GM20000 (cell line): Measurements from ENCODE around the gene GPX6.

Source experiments
- DNase-seq: peaks from one replicate; pipeline ENCODE4 v3.0.0; 2012; ENCODE audit warnings: low spot score
- CTCF ChIP-seq: IDR thresholded peaks from 2 replicates; pipeline ENCODE4 v1.5.1; 2012; ENCODE audit warnings: mild to moderate bottlenecking, control low read depth; ENCODE audit errors: extremely low read depth, missing control alignments

Gene GPX6

DNA sequence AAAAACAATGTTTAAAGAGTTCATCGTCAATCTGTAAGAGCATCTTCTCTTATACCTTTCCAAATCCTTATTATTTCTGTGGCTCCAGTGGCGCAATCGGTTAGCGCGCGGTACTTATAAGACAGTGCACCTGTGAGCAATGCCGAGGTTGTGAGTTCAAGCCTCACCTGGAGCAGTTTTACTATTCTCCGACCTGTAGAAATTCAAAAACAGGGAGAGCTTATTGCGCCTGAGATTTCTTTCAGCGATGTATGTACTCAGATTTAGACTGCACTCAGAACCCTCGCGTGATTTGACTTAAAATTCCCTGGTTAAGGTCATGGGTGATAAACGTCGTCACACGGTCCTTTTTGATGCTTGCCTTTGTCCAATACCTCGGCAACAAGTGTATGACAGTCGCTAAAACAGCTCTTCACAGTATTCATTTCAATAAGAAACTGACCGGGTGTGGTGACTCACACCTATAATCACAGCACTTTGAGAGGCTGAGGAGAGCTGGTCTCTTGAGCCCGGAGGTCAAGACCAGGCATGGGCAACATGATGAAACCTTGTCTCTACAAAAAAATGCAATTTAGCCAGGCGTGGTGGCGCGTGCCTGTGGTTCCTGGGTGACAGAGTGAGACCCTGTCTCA lies 22.0 kb upstream of the GPX6 start:
- DNase-seq = no peak
- TF ChIP-seq CTCF = no peak

- no peak for DNase-seq
Observed at GRCh38 chr6:28537065-28537464, 21.5 kb upstream of the GPX6 start.

GRCh38 chr6:28534875-28535274 lies 19.3 kb upstream of the GPX6 start:
- no peak for DNase-seq
- no peak for TF ChIP-seq CTCF

More at GRCh38 chr6:28537065-28537464, 21.5 kb upstream of the GPX6 start:
- TF ChIP-seq CTCF = no peak

GRCh38 chr6:28534306-28534705 lies 18.7 kb upstream of the GPX6 start:
- no peak for TF ChIP-seq CTCF
- DNase-seq = no peak

- TF ChIP-seq CTCF = no peak
- DNase-seq = no peak
Observed at GRCh38 chr6:28531479-28532128, 16.0 kb upstream of the GPX6 start.

- no peak for TF ChIP-seq CTCF
Observed at GRCh38 chr6:28530777-28531176, 15.2 kb upstream of the GPX6 start.

DNA sequence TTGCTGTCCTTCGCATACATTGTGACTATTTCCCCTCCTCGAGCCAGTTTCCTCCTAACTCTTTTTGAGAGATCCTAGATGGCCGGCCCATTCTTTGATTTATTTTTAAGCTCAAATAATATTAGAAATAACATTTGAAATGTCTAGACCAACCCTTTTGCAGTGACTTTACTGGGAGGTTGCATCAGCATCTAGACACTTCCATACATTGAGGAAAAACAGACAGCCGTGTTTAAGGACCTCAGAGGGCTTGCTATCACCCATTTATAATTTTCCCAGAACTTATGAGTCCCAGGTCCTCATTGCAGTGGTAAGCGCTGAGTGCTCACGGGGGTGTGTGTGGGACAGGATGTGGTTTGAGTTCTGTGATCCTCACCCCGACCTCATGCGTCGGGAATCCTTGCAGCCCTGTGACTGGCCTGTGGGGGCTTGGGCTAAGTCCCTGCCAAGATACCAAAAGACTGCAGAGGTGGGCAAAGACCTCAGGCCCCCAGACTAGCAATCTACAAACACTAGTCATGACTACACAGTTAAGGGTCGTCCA lies 10.0 kb upstream of the GPX6 start, which contains the start of gene GPX5:
Gene GPX5, plus strand, starts transcription at position 386 of the 544 bp plus-strand sequence. Its CDS starts 133 bp downstream, at position 519.
- DNase-seq = no peak
- TF ChIP-seq CTCF = no peak

More at GRCh38 chr6:28530777-28531176, 15.2 kb upstream of the GPX6 start:
- DNase-seq = no peak
